Measurements from ENCODE around the gene RNF208.

DNA sequence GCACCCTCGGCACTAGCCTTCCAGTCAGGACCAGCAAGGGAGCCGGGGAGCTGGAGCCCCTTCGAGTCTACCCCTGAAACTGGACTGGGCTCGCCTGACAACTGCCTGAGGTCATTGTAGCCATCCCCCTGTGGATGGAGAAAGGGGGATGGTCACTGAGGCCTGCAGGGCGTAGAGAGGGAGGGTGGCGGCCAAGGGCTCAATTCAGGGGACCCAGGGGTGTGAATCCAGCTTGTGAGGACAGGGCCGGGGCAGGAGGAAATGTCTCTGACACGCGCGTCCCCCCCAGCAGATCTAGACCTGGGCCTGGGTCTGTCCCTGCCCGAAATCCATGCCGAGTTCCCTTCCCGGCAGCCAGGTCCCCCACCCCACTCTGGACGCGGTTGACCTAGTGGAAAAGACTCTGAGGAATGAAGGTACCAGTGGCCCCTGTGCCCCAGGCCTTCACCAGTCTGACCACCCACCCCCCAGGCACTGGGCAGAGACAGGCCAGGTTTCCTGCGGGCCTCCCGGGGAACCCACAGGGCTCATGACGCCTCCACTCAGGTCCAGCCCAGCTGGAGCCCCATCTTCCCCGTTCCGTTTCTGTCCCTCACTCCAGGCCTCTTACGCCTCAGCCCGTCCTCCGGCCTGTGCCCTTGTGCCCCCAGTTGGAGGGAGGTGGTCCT is 9.5 kb upstream of the RNF208 start:
- TF ChIP-seq, protein P1, sequence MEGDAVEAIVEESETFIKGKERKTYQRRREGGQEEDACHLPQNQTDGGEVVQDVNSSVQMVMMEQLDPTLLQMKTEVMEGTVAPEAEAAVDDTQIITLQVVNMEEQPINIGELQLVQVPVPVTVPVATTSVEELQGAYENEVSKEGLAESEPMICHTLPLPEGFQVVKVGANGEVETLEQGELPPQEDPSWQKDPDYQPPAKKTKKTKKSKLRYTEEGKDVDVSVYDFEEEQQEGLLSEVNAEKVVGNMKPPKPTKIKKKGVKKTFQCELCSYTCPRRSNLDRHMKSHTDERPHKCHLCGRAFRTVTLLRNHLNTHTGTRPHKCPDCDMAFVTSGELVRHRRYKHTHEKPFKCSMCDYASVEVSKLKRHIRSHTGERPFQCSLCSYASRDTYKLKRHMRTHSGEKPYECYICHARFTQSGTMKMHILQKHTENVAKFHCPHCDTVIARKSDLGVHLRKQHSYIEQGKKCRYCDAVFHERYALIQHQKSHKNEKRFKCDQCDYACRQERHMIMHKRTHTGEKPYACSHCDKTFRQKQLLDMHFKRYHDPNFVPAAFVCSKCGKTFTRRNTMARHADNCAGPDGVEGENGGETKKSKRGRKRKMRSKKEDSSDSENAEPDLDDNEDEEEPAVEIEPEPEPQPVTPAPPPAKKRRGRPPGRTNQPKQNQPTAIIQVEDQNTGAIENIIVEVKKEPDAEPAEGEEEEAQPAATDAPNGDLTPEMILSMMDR (IDR thresholded peaks at IDR 0.05): no peak
- TF ChIP-seq POLR2A (IDR thresholded peaks at IDR 0.05) (no peak), POLR2AphosphoS5 (IDR thresholded peaks at IDR 0.05) (no peak)

Data from breast epithelium (tissue), 3 donors.